ENCODE results near the gene SHISA7. TPM values are rescaled to one million over a fixed set of nuclear protein-coding genes. Genes with fewer than 3 reads are reported as not detected.

Gene SHISA7
- total RNA-seq, 2 experiments from 2014 or later = not detected

DNA sequence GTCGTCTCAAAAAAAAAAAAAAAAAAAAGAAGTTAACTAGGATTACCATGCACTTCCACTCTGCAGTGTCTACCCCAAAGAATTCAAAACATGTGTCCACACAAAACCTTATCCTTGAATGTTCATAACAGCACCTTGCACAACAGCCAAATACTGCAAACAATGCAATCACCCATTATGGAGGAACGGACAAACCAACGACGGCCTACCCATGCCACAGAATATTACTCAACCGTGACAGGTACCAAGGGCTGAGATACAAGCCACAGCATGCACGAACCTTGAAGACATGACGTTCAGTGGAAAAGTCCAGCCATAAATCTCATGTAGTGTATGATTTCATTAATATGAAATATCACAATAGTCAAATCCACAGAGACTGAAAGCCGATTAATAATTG, 3.0 kb upstream of the SHISA7 start:
- intact Hi-C loops (cut with micrococcal nuclease; ENCODE audit: unreplicated experiment) = no loop called here
- Histone ChIP-seq H3K4me2 (ENCODE audit: low read length) (no peak overlapping the region), H3K79me2 (ENCODE audit: insufficient read depth, low read depth, low read length) (no peaks in the 10 kb centered on the region), H2AFZ (ENCODE audit: low read length) (no peak overlapping the region), H4K20me1 (ENCODE audit: insufficient read depth, low read length) (no peaks in the 10 kb centered on the region), H3K4me1 (ENCODE audit: insufficient read depth, low read length, poor library complexity, severe bottlenecking) (no peaks in the 10 kb centered on the region), H3K36me3 (ENCODE audit: insufficient read depth, low read length) (no peaks in the 10 kb centered on the region), H3K9me3 (ENCODE audit: low read length) (no peaks in the 10 kb centered on the region), H3K27ac (ENCODE audit: low read depth, low read length, poor library complexity, severe bottlenecking) (no peak overlapping the region), H3K9me2 (ENCODE audit: insufficient read depth, low read length) (no peaks in the 10 kb centered on the region), H3K4me3 (ENCODE audit: low read depth, low read length, poor library complexity, severe bottlenecking) (no peak overlapping the region)
- DNase-seq (ENCODE audit: low spot score) = no peak
- ChIA-PET POLR2A (no interaction called here), CTCF (ENCODE audit: unreplicated experiment) (no interaction called here)
- no TSS peak for BruUV-seq (replicated peaks)
- TF ChIP-seq, protein P1, sequence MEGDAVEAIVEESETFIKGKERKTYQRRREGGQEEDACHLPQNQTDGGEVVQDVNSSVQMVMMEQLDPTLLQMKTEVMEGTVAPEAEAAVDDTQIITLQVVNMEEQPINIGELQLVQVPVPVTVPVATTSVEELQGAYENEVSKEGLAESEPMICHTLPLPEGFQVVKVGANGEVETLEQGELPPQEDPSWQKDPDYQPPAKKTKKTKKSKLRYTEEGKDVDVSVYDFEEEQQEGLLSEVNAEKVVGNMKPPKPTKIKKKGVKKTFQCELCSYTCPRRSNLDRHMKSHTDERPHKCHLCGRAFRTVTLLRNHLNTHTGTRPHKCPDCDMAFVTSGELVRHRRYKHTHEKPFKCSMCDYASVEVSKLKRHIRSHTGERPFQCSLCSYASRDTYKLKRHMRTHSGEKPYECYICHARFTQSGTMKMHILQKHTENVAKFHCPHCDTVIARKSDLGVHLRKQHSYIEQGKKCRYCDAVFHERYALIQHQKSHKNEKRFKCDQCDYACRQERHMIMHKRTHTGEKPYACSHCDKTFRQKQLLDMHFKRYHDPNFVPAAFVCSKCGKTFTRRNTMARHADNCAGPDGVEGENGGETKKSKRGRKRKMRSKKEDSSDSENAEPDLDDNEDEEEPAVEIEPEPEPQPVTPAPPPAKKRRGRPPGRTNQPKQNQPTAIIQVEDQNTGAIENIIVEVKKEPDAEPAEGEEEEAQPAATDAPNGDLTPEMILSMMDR (conservative IDR thresholded peaks at IDR 0.05; ENCODE audit: low read length) = no peak
- no peak for TF ChIP-seq EZH2phosphoT487 (IDR thresholded peaks at IDR 0.05; ENCODE audit: borderline replicate concordance, low read depth, low read length)

DNA sequence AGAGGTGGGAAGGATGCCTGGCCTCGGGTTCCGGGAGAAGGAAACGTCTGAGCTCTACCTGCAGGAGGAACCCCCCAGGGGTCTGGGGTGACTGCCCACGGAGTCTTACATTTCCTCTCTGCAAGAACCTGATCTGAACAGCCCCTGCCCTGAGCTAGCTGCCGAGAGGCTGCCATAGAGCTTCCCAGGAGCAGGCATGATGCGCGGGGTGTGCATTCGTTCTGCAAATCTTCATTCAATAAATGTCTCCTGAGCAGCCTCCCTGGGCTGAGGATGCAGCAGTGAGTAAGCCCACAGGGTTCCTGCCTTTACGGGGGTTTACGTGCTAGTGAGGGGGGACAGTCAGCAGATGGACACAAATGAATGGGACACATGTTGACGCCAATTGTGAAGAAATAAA, 1.5 kb upstream of the SHISA7 start:
- H3K79me2 ChIP-seq (ENCODE audit: insufficient read depth, low read depth, low read length) = no peaks in the 10 kb centered on the region
- H3K9me2 ChIP-seq (ENCODE audit: insufficient read depth, low read length) = no peaks in the 10 kb centered on the region
- no TSS peak for BruUV-seq (replicated peaks)
- TF ChIP-seq, protein P1 (conservative IDR thresholded peaks at IDR 0.05; ENCODE audit: low read length) = no peak
- TF ChIP-seq EZH2phosphoT487 (IDR thresholded peaks at IDR 0.05; ENCODE audit: borderline replicate concordance, low read depth, low read length) = no peak
- POLR2A ChIA-PET = no interaction called here
- H3K4me3 ChIP-seq (ENCODE audit: low read depth, low read length, poor library complexity, severe bottlenecking) = no peak overlapping the region
- no peaks in the 10 kb centered on the region for H3K9me3 ChIP-seq (ENCODE audit: low read length)
- H3K27ac ChIP-seq (ENCODE audit: low read depth, low read length, poor library complexity, severe bottlenecking) = no peak overlapping the region
- H3K4me2 ChIP-seq (ENCODE audit: low read length) = no peak overlapping the region
- no peak for DNase-seq (ENCODE audit: low spot score)
- H4K20me1 ChIP-seq (ENCODE audit: insufficient read depth, low read length) = no peaks in the 10 kb centered on the region
- CTCF ChIA-PET (ENCODE audit: unreplicated experiment) = no interaction called here
- no peaks in the 10 kb centered on the region for H3K36me3 ChIP-seq (ENCODE audit: insufficient read depth, low read length)
- intact Hi-C loops (cut with micrococcal nuclease; ENCODE audit: unreplicated experiment) = no loop called here
- no peaks in the 10 kb centered on the region for H3K4me1 ChIP-seq (ENCODE audit: insufficient read depth, low read length, poor library complexity, severe bottlenecking)
- no peak overlapping the region for H2AFZ ChIP-seq (ENCODE audit: low read length)

DNA sequence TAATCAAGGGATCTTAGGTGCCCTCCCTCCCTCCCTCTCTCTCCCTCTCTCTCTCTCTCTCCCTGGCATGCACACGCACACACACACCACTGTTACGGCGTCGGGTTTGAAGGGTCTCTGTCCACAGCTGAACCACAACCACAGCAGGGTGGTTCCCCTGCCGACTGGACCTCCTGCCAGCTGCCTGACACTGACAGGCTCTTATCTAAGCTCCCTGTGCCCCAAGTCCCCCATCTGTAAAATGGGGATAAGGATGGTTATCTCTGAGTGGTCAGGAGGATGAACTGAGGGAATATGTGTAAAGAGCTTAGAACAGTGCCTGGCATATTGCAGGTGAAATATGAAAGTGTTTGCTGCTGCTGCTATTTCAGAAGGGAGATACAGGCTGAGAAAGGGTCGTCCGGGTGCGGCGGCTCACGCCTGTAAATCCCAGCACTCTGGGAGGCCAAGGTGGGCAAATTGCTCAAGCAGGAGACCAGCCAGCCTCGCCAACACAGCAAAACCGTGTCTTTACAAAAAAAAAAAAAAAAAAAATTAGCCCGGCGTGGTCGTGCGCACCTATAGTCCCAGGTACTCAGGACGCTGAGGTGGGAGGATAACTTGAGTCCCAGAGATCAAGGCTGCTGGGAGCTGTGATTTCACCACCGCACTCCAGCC, 852 bp upstream of the SHISA7 start:
- Histone ChIP-seq H3K9me2 (ENCODE audit: insufficient read depth, low read length) (no peaks in the 10 kb centered on the region), H4K20me1 (ENCODE audit: insufficient read depth, low read length) (no peaks in the 10 kb centered on the region), H3K4me1 (ENCODE audit: insufficient read depth, low read length, poor library complexity, severe bottlenecking) (no peaks in the 10 kb centered on the region), H3K36me3 (ENCODE audit: insufficient read depth, low read length) (no peaks in the 10 kb centered on the region), H2AFZ (ENCODE audit: low read length) (no peak overlapping the region), H3K4me3 (ENCODE audit: low read depth, low read length, poor library complexity, severe bottlenecking) (no peak overlapping the region), H3K79me2 (ENCODE audit: insufficient read depth, low read depth, low read length) (no peaks in the 10 kb centered on the region), H3K27ac (ENCODE audit: low read depth, low read length, poor library complexity, severe bottlenecking) (no peak overlapping the region), H3K4me2 (ENCODE audit: low read length) (no peak overlapping the region), H3K9me3 (ENCODE audit: low read length) (no peaks in the 10 kb centered on the region)
- BruUV-seq (replicated peaks) = no TSS peak
- intact Hi-C loops (cut with micrococcal nuclease; ENCODE audit: unreplicated experiment) = no loop called here
- POLR2A ChIA-PET = no interaction called here
- DNase-seq (ENCODE audit: low spot score) = no peak
- no peak for TF ChIP-seq EZH2phosphoT487 (IDR thresholded peaks at IDR 0.05; ENCODE audit: borderline replicate concordance, low read depth, low read length)
- TF ChIP-seq, protein P1 (conservative IDR thresholded peaks at IDR 0.05; ENCODE audit: low read length) = no peak
- CTCF ChIA-PET (ENCODE audit: unreplicated experiment) = no interaction called here
